HepG2 (cell line): Measurements from ENCODE around the gene MAPK11. TPM values are rescaled to one million over a fixed set of nuclear protein-coding genes. Genes with fewer than 3 reads are reported as not detected.

Source experiments
- ATAC-seq: fragments of 200-7000 bp; cut with Tn5 transposase; 3 replicates; pipeline ENCODE4 v1.9.1; 2020; ENCODE audit warnings: mild to moderate bottlenecking, moderate library complexity
- BruUV-seq: library from RNA; stranded (reverse); fragments of 400-500 nt; replicated peaks from 2 replicates; lab custom pipeline; 2021; lab: Mats Ljungman, UMichigan
- CTCF ChIA-PET: fragments of 300-600 bp; formaldehyde crosslinking; extraction: SDS; loops from one replicate; lab custom pipeline; 2021; ENCODE audit warnings: low total read pairs, inconsistent platforms, low intra/inter-chr PET ratio; lab: Yijun Ruan, JAX
- POLR2A ChIA-PET: fragments of 350-600 bp; sonication (Branson Sonifier 250); formaldehyde crosslinking; loops from one replicate; lab custom pipeline; 2020; ENCODE audit warnings: antibody characterized with exemption, inconsistent platforms; lab: Yijun Ruan, JAX
- DNase-seq: peaks from one replicate; pipeline ENCODE4 v3.0.0-alpha.2; 2015; ENCODE audit warnings: low spot score
- FAIRE-seq: peaks from 3 replicates; lab custom pipeline; 2011; peaks lifted over from hg19 to GRCh38; lab: Jason Lieb, UNC
- H2AFZ ChIP-seq: one replicate; pipeline ENCODE4 v1.6.1; 2011; ENCODE audit warnings: low read length, inconsistent platforms
- H3K27ac ChIP-seq: fragments of 300-600 bp; 3 replicates; pipeline ENCODE4 v1.8.0; 2011; ENCODE audit warnings: mixed run types, mild to moderate bottlenecking, mixed read lengths, low read length, inconsistent platforms; ENCODE audit not compliant: insufficient read depth; ENCODE audit errors: extremely low read length
- H3K27me3 ChIP-seq, 2 experiments: fragments of 200-600 bp in 1 of 2; 2 replicates in 1 of 2; 3 replicates in 1 of 2; pipeline versions ENCODE4 v1.6.0 to v1.8.0; 2011; ENCODE audit warnings: low read length in 2 of 2, mild to moderate bottlenecking in 2 of 2, moderate library complexity in 2 of 2, inconsistent platforms in 1 of 2; ENCODE audit not compliant: insufficient read depth in 2 of 2, control insufficient read depth in 1 of 2
- H3K36me3 ChIP-seq, 2 experiments: fragments of 200-600 bp in 1 of 2; replicated peaks in 1 of 2; 2 replicates in 1 of 2; 3 replicates in 1 of 2; pipeline versions ENCODE4 v1.5.1 to v1.8.0; 2011; ENCODE audit warnings: low read length in 2 of 2, inconsistent platforms in 1 of 2; ENCODE audit not compliant: insufficient read depth in 2 of 2, control insufficient read depth in 1 of 2
- H3K4me1 ChIP-seq: 2 replicates; pipeline ENCODE4 v1.5.1; 2012; ENCODE audit warnings: low read length, inconsistent platforms; ENCODE audit not compliant: insufficient read depth
- H3K4me2 ChIP-seq: 2 replicates; pipeline ENCODE4 v1.6.0; 2011; ENCODE audit warnings: low read depth, low read length, inconsistent platforms
- H3K4me3 ChIP-seq, 3 experiments: fragments of 200-600 bp in 1 of 3; sonication (generic), shearing (Covaris generic) in 1 of 3; replicated peaks in 1 of 3; 2 replicates each; pipeline ENCODE4 v1.5.1; 2011 to 2016; ENCODE audit warnings: low read length in 3 of 3, inconsistent platforms in 2 of 3, low read depth in 2 of 3, mild to moderate bottlenecking in 2 of 3, control low read depth in 1 of 3, mixed read lengths in 1 of 3; ENCODE audit not compliant: insufficient read depth in 1 of 3
- H3K79me2 ChIP-seq: one replicate; pipeline ENCODE4 v1.6.1; 2011; ENCODE audit warnings: low read length, inconsistent platforms; ENCODE audit not compliant: insufficient read depth
- H3K9ac ChIP-seq: 2 replicates; pipeline ENCODE4 v1.6.0; 2011; ENCODE audit warnings: mild to moderate bottlenecking, low read depth, low read length, inconsistent platforms; ENCODE audit not compliant: insufficient read depth
- H3K9me3 ChIP-seq: 2 replicates; pipeline ENCODE4 v1.5.1; 2012; ENCODE audit warnings: mild to moderate bottlenecking, low read length
- H4K20me1 ChIP-seq: 2 replicates; pipeline ENCODE4 v1.6.0; 2011; ENCODE audit warnings: inconsistent platforms, mild to moderate bottlenecking, low read length, moderate library complexity; ENCODE audit not compliant: insufficient read depth
- AGO2 ChIP-seq: fragments of 200-400 bp; formaldehyde crosslinking; optimal IDR thresholded peaks from 2 replicates; pipeline ENCODE3; 2017; ENCODE audit warnings: mild to moderate bottlenecking, low read depth, low read length, moderate library complexity
- BRCA1 ChIP-seq: sonication (generic); formaldehyde crosslinking; IDR thresholded peaks from 2 replicates; pipeline ENCODE4 v1.4.0; 2020; ENCODE audit warnings: missing genetic modification reagents
- DBP ChIP-seq: sonication (generic); formaldehyde crosslinking; IDR thresholded peaks from 2 replicates; pipeline ENCODE4 v1.4.0; 2020; ENCODE audit warnings: missing genetic modification reagents; ENCODE audit errors: not compliant biosample characterization
- FOXP4 ChIP-seq: sonication (generic); formaldehyde crosslinking; IDR thresholded peaks from 2 replicates; pipeline ENCODE4 v1.4.0; 2020; ENCODE audit warnings: missing genetic modification reagents
- KDM5B ChIP-seq: sonication (generic); formaldehyde crosslinking; IDR thresholded peaks from 2 replicates; pipeline ENCODE4 v1.4.0; 2020; ENCODE audit warnings: missing genetic modification reagents, mild to moderate bottlenecking, borderline replicate concordance
- MED8 ChIP-seq: sonication (generic); formaldehyde crosslinking; IDR thresholded peaks from 2 replicates; pipeline ENCODE4 v1.8.1; 2023; ENCODE audit warnings: mild to moderate bottlenecking, missing genetic modification reagents; ENCODE audit not compliant: insufficient replicate concordance
- POLR2A ChIP-seq, 2 experiments: IDR thresholded peaks; 2 replicates each; pipeline ENCODE4 v1.6.1; 2011; ENCODE audit warnings: low read depth in 2 of 2, low read length in 2 of 2, mild to moderate bottlenecking in 1 of 2, moderate library complexity in 1 of 2; ENCODE audit not compliant: insufficient read depth in 1 of 2
- POLR2G ChIP-seq: fragments of 200-400 bp; formaldehyde crosslinking; IDR thresholded peaks from 2 replicates; pipeline ENCODE4 v1.6.1; 2018; ENCODE audit warnings: mild to moderate bottlenecking, low read depth, low read length, moderate library complexity
- RBFOX2 ChIP-seq: fragments of 200-400 bp; formaldehyde crosslinking; IDR thresholded peaks from 2 replicates; pipeline ENCODE4 v1.6.1; 2017; ENCODE audit warnings: low read depth, mild to moderate bottlenecking, low read length
- UBTF ChIP-seq: sonication (generic); formaldehyde crosslinking; IDR thresholded peaks from 2 replicates; pipeline ENCODE4 v1.4.0; 2020; ENCODE audit warnings: mild to moderate bottlenecking, missing genetic modification reagents
- ZNF446 ChIP-seq: sonication (generic); formaldehyde crosslinking; IDR thresholded peaks from 2 replicates; pipeline ENCODE4 v1.5.0; 2020; ENCODE audit warnings: mild to moderate bottlenecking, missing genetic modification reagents
- WGBS: methylation state at CpG from one replicate; pipeline ENCODE4 v1.1.6; 2017; ENCODE audit warnings: low lambda C conversion rate; 5-methylcytosine and 5-hydroxymethylcytosine counted together
- in situ Hi-C: cut with HindIII; loops from 2 replicates; pipeline ENCODE4 v1.10.0; 2017; ENCODE audit warnings: low pct_unique_long_range_greater_than_20kb; ENCODE audit not compliant: extremely low pct_ligation_motif_present
- intact Hi-C: fragments of 100-400 bp; cut with micrococcal nuclease; formaldehyde crosslinking; loops from one replicate; pipeline ENCODE4 v1.10.0; 2022; ENCODE audit not compliant: unreplicated experiment
- polyA plus RNA-seq, 8 experiments: library from polyadenylated mRNA; depleted of rRNA in 3 of 8; stranded (reverse) in 7 of 8; unstranded in 1 of 8; fragments of >200 nt; fragmentation: Illumina TruSeq in 4 of 8; extraction: Trizol in 4 of 8; gene quantifications; 2 replicates each; pipeline versions ENCODE4 v1.2.1 to v1.2.3, GENCODE V29; 2011 to 2016; ENCODE audit warnings: low read depth in 4 of 8, missing spikeins in 1 of 8, mixed read lengths in 1 of 8; ENCODE audit not compliant: insufficient read depth in 1 of 8
- total RNA-seq, 5 experiments: library from RNA; depleted of rRNA; stranded (reverse); fragments of >200 nt; fragmentation: Illumina TruSeq; extraction: Trizol; gene quantifications; 2 replicates each; pipeline ENCODE4 v1.2.3, GENCODE V29; 2016; ENCODE audit warnings: low read depth in 1 of 5

The MAPK11 gene
- total and polyA plus RNA-seq, 2 of the 13 experiments (the other 11 are each of a cell fraction or from before 2014, with no cell fraction given): 0.15 to 0.17 TPM

- peaks cover 18 to 70% of the 10 kb centered on the region in 2 experiments; a peak in 4 of 5 replicates for H3K36me3 ChIP-seq
- H3K4me1 ChIP-seq: no peaks in the 10 kb centered on the region
- H3K4me2 ChIP-seq: no peak overlapping the region
- POLR2A ChIA-PET: no interaction called here
- H3K27ac ChIP-seq: no peak overlapping the region
- in situ Hi-C loops (no loop called here), intact Hi-C loops (no loop called here)
- CTCF ChIA-PET: no interaction called here
- no peak overlapping the region for H3K9ac ChIP-seq
- ATAC-seq (no peak), FAIRE-seq (no peak), DNase-seq (no peak)
- H3K27me3 ChIP-seq: no peaks in the 10 kb centered on the region
- H4K20me1 ChIP-seq: peaks cover 5% of the 10 kb centered on the region; the same call in 1 of the 2 replicates
- 0 out of 2 replicates have a peak, but pooled peaks have one; percentile 29 for TF ChIP-seq KDM5B (CRISPR knock-in tag)
- TF ChIP-seq AGO2: peak; percentile 92
- peak; percentile 38 for TF ChIP-seq POLR2G
- TF ChIP-seq ZNF446 (CRISPR knock-in tag): no peak
- TF ChIP-seq DBP: no peak
- no peak for TF ChIP-seq UBTF (CRISPR knock-in tag)
- TF ChIP-seq BRCA1 (CRISPR knock-in tag): no peak
- TF ChIP-seq MED8 (CRISPR knock-in tag): peak; percentile 48
- TF ChIP-seq FOXP4 (CRISPR knock-in tag): no peak
- TF ChIP-seq RBFOX2: peak; percentile 38; the same call in 1 of the 2 replicates
- peak in 1 of 2 experiments; percentile 1; a peak in 1 of 4 replicates for TF ChIP-seq POLR2A (IDR thresholded peaks at IDR 0.05; ENCODE audit: insufficient read depth in 1 of 2, low read depth in 2 of 2, low read length in 2 of 2)
- H3K9me3 ChIP-seq: no peaks in the 10 kb centered on the region
- no peak overlapping the region for H3K4me3 ChIP-seq
- H2AFZ ChIP-seq: no peak overlapping the region
- peaks cover 19% of the 10 kb centered on the region for H3K79me2 ChIP-seq
- 96% methylated on average over 14 of the region's 57 CpGs for WGBS
- no TSS peak for BruUV-seq
Observed at GRCh38 chr22:50216684-50217520, 53.3 kb downstream of the MAPK11 start.
